Retinal pigment epithelial cell (primary cell): ENCODE measurements around the gene SH3BP2.
"Not testable (repeated sequence)": the region's sequence is repeated elsewhere in the genome, so short reads cannot be mapped to it uniquely, and the experiment has no call there.

Source experiments
- DNase-seq: peaks from one replicate; pipeline ENCODE4 v3.0.0-alpha.2; 2010; ENCODE audit warnings: low read depth
- H3K4me3 ChIP-seq: 2 replicates; pipeline ENCODE4 v1.5.1; 2011; ENCODE audit warnings: mild to moderate bottlenecking, low read length, control low read depth, moderate library complexity
- CTCF ChIP-seq: conservative IDR thresholded peaks from 2 replicates; pipeline ENCODE4 v1.5.1; 2011; ENCODE audit warnings: low read depth, low read length, control low read depth, inconsistent platforms

Gene SH3BP2

DNA sequence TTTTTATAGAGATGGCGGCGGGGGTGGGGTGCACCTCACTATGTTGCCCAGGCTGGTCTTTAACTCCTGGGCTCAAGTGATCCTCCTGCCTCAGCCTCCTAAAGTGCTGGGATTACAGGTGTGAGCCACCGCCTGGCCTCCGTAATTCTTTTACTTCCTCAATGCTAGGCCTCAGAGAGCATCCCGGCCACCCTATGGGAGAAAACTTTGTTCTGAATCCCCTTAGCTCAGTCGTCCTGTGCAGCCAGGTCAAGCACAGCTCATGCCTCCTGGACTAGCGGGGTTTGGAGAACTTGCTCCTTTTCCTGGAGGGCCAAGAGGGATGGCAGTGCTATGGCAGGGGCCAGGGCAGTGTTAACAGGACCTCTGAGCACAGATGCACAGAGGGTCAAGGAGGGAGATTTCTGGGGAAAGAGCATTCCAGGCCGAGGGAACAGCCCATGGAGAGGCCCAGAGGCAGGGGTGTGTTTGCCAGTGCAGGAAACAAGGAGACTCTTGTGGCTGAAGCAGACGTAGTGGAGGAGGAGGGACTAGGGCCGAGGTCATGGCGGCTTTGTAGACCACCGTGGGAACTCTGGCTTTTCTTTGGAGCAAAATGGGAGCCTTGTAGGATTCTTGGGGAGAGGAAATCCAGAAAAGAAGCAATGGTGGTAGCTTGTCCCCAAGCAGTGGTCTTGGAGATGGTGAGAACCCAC, 26.9 kb upstream of the SH3BP2 start:
- no peak overlapping the region for H3K4me3 ChIP-seq
- TF ChIP-seq CTCF = no peak
- no peak for DNase-seq

- no peak overlapping the region for H3K4me3 ChIP-seq
- DNase-seq = no peak
- no peak for TF ChIP-seq CTCF
Measured at GRCh38 chr4:2767046-2767704, 25.7 kb upstream of the SH3BP2 start.

DNA sequence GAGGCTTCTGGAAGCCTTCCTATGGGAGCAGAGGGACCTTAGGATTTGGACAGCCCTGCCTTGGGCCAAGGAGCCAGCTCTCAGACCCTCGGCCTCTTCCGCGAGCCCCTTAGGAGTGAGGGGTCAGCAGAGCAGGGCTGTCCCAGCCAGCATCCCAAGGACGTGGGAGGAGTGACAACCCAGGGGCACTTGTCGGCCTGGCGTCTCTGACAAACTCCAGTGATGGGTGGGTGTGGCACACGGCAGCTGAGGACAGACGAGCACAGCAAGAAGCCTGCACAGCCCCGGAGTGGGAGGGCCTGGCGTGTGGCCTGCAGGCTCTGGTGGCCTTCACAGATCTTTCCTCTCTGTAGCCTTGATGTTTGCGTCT, 25.2 kb upstream of the SH3BP2 start:
- no peak overlapping the region for H3K4me3 ChIP-seq
- TF ChIP-seq CTCF = no peak
- no peak for DNase-seq

- no peak for TF ChIP-seq CTCF
- no peak for DNase-seq
- H3K4me3 ChIP-seq = no peak overlapping the region
Measured at GRCh38 chr4:2768124-2768523, 24.8 kb upstream of the SH3BP2 start.

DNA sequence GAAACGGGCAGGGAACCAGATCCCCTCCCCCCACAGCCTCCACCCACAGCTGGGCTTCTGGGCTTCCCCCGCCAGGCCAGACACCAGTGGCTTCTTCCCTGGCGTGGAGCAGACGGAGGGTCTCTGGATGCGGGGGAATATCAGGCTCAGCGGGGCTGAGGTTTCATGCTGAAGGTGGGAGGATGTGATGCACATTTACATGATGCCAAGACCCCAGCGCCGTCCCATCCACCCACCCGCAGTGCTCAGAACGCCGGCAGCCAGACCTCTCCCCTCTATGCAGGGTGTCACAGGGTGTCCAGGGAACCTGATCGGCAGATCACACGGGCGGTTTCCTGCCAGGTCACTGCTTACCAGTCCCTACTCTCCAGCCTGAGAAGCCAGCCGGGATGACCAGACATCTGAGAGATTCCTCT, 24.0 kb upstream of the SH3BP2 start:
- TF ChIP-seq CTCF = no peak
- DNase-seq = no peak
- H3K4me3 ChIP-seq = no peak overlapping the region

DNA sequence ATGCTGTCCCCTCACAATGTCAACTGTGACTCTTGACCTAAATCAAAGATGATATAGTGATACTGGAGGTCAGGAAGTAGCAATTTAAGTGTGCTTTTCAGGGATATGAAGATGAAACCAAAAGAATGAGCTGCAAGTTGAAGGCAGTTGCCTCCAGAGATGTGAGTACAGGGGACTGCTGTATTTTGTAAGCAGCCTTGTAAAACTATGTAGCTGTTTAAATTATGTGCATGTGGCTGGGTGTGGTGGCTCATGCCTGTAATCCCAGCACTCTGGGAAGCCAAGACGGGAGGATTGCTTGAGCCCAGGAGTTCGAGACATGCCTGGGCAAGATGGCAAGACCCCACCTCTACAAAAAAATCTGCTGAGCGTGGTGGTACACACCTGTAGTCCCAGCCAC, 21.6 kb upstream of the SH3BP2 start:
- no peak for TF ChIP-seq CTCF
- H3K4me3 ChIP-seq = no peak overlapping the region
- DNase-seq = no peak

DNA sequence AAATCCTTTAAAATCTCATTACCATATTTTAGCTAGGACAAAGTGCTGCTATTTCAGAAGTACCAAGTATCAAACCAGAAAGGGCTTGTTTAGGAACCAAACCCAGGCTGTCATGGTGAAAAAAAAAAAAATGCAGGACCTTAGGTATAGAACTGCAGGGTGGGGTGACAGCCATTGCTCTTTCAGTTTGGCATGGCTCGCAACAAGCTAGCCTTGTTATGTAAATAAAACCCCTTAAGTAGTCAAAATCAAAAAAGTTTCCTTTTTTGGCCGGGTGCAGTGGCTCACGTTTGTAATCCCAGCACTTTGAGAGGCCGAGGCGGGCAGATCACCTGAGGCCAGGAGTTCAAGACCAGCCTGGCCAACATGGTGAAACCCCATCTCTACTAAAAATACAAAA, 12.2 kb upstream of the SH3BP2 start:
- DNase-seq, H3K4me3 ChIP-seq: not testable (repeated sequence)
